Activated CD8-positive, alpha-beta memory T cell treated with anti-CD3 and anti-CD28 coated beads for 1 hour (primary cell): ENCODE data around the gene FAM78A.
"Not testable (repeated sequence)": the region's sequence is repeated elsewhere in the genome, so short reads cannot be mapped to it uniquely, and the experiment has no call there.

Experiments
- DNase-seq, 2 donors: peaks; one replicate each; pipeline ENCODE4 v3.0.0-alpha.2; 2020; ENCODE audit warnings: low read depth in 1 of 2; ENCODE audit errors: extremely low read depth in 1 of 2

Gene FAM78A

GRCh38 chr9:131270171-131271015 is 5.9 kb downstream of the FAM78A start:
- DNase-seq = no peak

- DNase-seq = no peak
Observed at GRCh38 chr9:131266266-131267229, 9.8 kb downstream of the FAM78A start.

- no peak for DNase-seq
Observed at GRCh38 chr9:131264231-131264630, 12.1 kb downstream of the FAM78A start.

- no peak for DNase-seq
Observed at GRCh38 chr9:131263701-131264100, 12.6 kb downstream of the FAM78A start.

- not testable (repeated sequence) for DNase-seq
Observed at GRCh38 chr9:131263033-131263343, 13.3 kb downstream of the FAM78A start.

GRCh38 chr9:131262327-131263032 is 13.8 kb downstream of the FAM78A start:
- no peak for DNase-seq

GRCh38 chr9:131260751-131261452 is 15.4 kb downstream of the FAM78A start:
- DNase-seq = no peak

- no peak for DNase-seq
Observed at GRCh38 chr9:131259916-131260597, 16.3 kb downstream of the FAM78A start.

- no peak for DNase-seq
Observed at GRCh38 chr9:131259432-131259898, 16.8 kb downstream of the FAM78A start.

- no peak for DNase-seq
Observed at GRCh38 chr9:131258698-131259431, 17.4 kb downstream of the FAM78A start.

GRCh38 chr9:131258186-131258585 is 18.1 kb downstream of the FAM78A start:
- no peak for DNase-seq

GRCh38 chr9:131257266-131258025 is 18.9 kb downstream of the FAM78A start:
- DNase-seq = no peak

GRCh38 chr9:131255676-131256197 is 20.6 kb downstream of the FAM78A start:
- no peak for DNase-seq

- no peak for DNase-seq
Observed at GRCh38 chr9:131254626-131255025, 21.7 kb downstream of the FAM78A start.

GRCh38 chr9:131253891-131254491 is 22.3 kb downstream of the FAM78A start:
- DNase-seq = no peak

- no peak for DNase-seq
Observed at GRCh38 chr9:131252120-131252519, 24.2 kb downstream of the FAM78A start.

- DNase-seq = no peak
Observed at GRCh38 chr9:131246618-131247017, 29.7 kb downstream of the FAM78A start.

- DNase-seq = not testable (repeated sequence)
Observed at GRCh38 chr9:131244331-131244730, 32.0 kb downstream of the FAM78A start.
